Adrenal gland (tissue), 12 donors: ENCODE results near the gene RNASE4. TPM values are rescaled to one million over a fixed set of nuclear protein-coding genes. Genes with fewer than 3 reads are reported as not detected.
A peak's percentile ranks its signal among the peaks of the same experiment; 100 is the strongest.

ENCODE experiments used
- DNase-seq, 7 donors: peaks; one replicate each; pipeline ENCODE4 v3.0.0-alpha.2; 2019 to 2020
- H3K27ac ChIP-seq, 5 donors: fragments of 200-600 bp; sonication (generic) in 4 of 5; 1 replicate in 3 of 5; 2 replicates in 2 of 5; pipeline versions ENCODE4 v1.5.1 to v1.8.0; 2016 to 2020; ENCODE audit warnings: mild to moderate bottlenecking in 1 of 5
- H3K27me3 ChIP-seq: fragments of 200-600 bp; 2 replicates; pipeline ENCODE4 v1.8.0; 2021
- H3K36me3 ChIP-seq, 2 donors: fragments of 200-600 bp; replicated peaks in 1 of 2; 1 replicate in 1 of 2; 2 replicates in 1 of 2; pipeline versions ENCODE4 v1.5.1 to v1.8.0; 2018 to 2022
- H3K4me1 ChIP-seq, 2 donors: fragments of 200-600 bp; replicated peaks in 1 of 2; 1 replicate in 1 of 2; 2 replicates in 1 of 2; pipeline versions ENCODE4 v1.5.1 to v1.8.0; 2018 to 2021
- H3K4me3 ChIP-seq, 4 donors: fragments of 200-600 bp; sonication (generic) in 3 of 4; one replicate each; pipeline ENCODE4 v1.5.1; 2016 to 2018
- H3K9me3 ChIP-seq, 3 donors: fragments of 200-600 bp; sonication (generic) in 1 of 3; replicated peaks in 1 of 3; 1 replicate in 2 of 3; 2 replicates in 1 of 3; pipeline versions ENCODE4 v1.5.1 to v1.8.0; 2016 to 2021
- CTCF ChIP-seq, 6 experiments: fragments of 450-650 bp in 4 of 6; fragments of 200-600 bp in 2 of 6; sonication (generic) in 1 of 6; IDR thresholded peaks; 1 replicate in 5 of 6; 2 replicates in 1 of 6; pipeline versions ENCODE4 v1.5.1 to v1.8.0; 2016 to 2021; ENCODE audit warnings: antibody characterized with exemption in 6 of 6, mild to moderate bottlenecking in 2 of 6, moderate library complexity in 1 of 6
- POLR2A ChIP-seq, 2 donors: fragments of 450-650 bp; IDR thresholded peaks; one replicate each; pipeline ENCODE4 v1.6.1; 2017; ENCODE audit warnings: antibody characterized with exemption in 2 of 2, mild to moderate bottlenecking in 2 of 2, moderate library complexity in 1 of 2
- WGBS, 4 donors: extraction: QIAGEN DNeasy Blood & Tissue Kit in 2 of 4; methylation state at CpG; one replicate each; pipeline versions ENCODE4 v1.1.5 to v1.1.7; 2013 to 2017; 5-methylcytosine and 5-hydroxymethylcytosine counted together
- intact Hi-C, 2 donors: fragments of 100-400 bp; cut with DNase I; formaldehyde crosslinking; loops; one replicate each; pipeline versions ENCODE4 v1.14.1 to v1.15.0; 2022 to 2023
- polyA plus RNA-seq, 3 donors: library from polyadenylated mRNA; stranded (reverse); fragments of 200-250 nt in 2 of 3; fragments of 350-450 nt in 1 of 3; fragmentation: Illumina TruSeq in 1 of 3; extraction: RNeasy Lipid Tissue Mini Kit (QIAGEN cat#74804) in 1 of 3; gene quantifications; one replicate each; pipeline ENCODE4 v1.2.3, GENCODE V29; 2013 to 2014
- total RNA-seq, 9 donors: library from RNA; depleted of rRNA in 4 of 9; stranded (reverse); fragments of >200 nt in 4 of 9; fragments of 120-200 nt in 1 of 9; fragmentation: NEBNext Ultra II Directional in 1 of 9; extraction: Animal tissue kit (Norgen Biotek cat#: 25700) in 1 of 9; gene quantifications; one replicate each; pipeline versions ENCODE4 v1.1.0 to v1.2.4, GENCODE V29; 2013 to 2023
- donor health status: healthy with polysubstance abuse.
- donor health status: Bipolar disorder and iron deficiency.
- donor health status: DM: yes; HTN: yes; CAD: no.
- donor health status: DM: no; HTN: no; CAD: no.
- donor health status: DM: no; HTN: no; CAD: no.
- donor health status: DM: yes; HTN: yes; CAD: no.

The RNASE4 gene
- total and polyA plus RNA-seq, 12 donors = 1.2 to 24.9 (median 7.8) TPM

- no peak for DNase-seq
- intact Hi-C loops = no loop called here
- Histone ChIP-seq H3K27me3 (peaks cover 9% of the 10 kb centered on the region), H3K27ac (no peak overlapping the region), H3K4me1 (no peaks in the 10 kb centered on the region), H3K36me3 (no peaks in the 10 kb centered on the region), H3K9me3 (no peaks in the 10 kb centered on the region), H3K4me3 (no peak overlapping the region)
- TF ChIP-seq POLR2A (IDR thresholded peaks at IDR 0.05) = no peak
- TF ChIP-seq CTCF (IDR thresholded peaks at IDR 0.05) = no peak
- 79 to 93% (median 89%) methylated on average over 2 of the region's 2 CpGs for WGBS, 4 donors
These were observed 39.8 kb upstream of the RNASE4 start for GRCh38 chr14:20644520-20644919.

GRCh38 chr14:20645481-20645880, 38.9 kb upstream of the RNASE4 start:
- intact Hi-C loops = no loop called here
- TF ChIP-seq CTCF (IDR thresholded peaks at IDR 0.05) = no peak
- no peak for TF ChIP-seq POLR2A (IDR thresholded peaks at IDR 0.05)
- Histone ChIP-seq H3K4me3 (no peak overlapping the region), H3K9me3 (no peaks in the 10 kb centered on the region), H3K36me3 (no peaks in the 10 kb centered on the region), H3K27ac (no peak overlapping the region), H3K27me3 (peaks cover 18% of the 10 kb centered on the region), H3K4me1 (no peaks in the 10 kb centered on the region)
- peak in 1 of 7 donors; percentile 1 for DNase-seq
- 83 to 94% (median 90%) methylated on average over 1 of the region's 1 CpG for WGBS, 4 donors

GRCh38 chr14:20652996-20653975, 31.1 kb upstream of the RNASE4 start:
- intact Hi-C loops = no loop called here
- 2 to 5% (median 4%) methylated on average over 26 to 39 of the region's 39 CpGs for WGBS, 4 donors
- no peaks in the 10 kb centered on the region for H3K36me3 ChIP-seq
- no peak overlapping the region for H3K4me3 ChIP-seq
- no peak for TF ChIP-seq CTCF (IDR thresholded peaks at IDR 0.05)
- TF ChIP-seq POLR2A (IDR thresholded peaks at IDR 0.05) = no peak
- H3K4me1 ChIP-seq = no peaks in the 10 kb centered on the region
- no peaks in the 10 kb centered on the region for H3K9me3 ChIP-seq
- H3K27me3 ChIP-seq = peaks cover 67% of the 10 kb centered on the region
- H3K27ac ChIP-seq = no peak overlapping the region
- peak in 1 of 7 donors; percentile 26 for DNase-seq

GRCh38 chr14:20655851-20656250, 28.5 kb upstream of the RNASE4 start:
- Histone ChIP-seq H3K4me3 (no peak overlapping the region), H3K27me3 (peaks cover 82% of the 10 kb centered on the region), H3K27ac (no peak overlapping the region), H3K4me1 (no peaks in the 10 kb centered on the region), H3K9me3 (no peaks in the 10 kb centered on the region), H3K36me3 (no peaks in the 10 kb centered on the region)
- no peak for DNase-seq
- intact Hi-C loops = no loop called here
- WGBS, 4 donors = 68 to 80% (median 76%) methylated on average over 4 of the region's 4 CpGs
- TF ChIP-seq POLR2A (IDR thresholded peaks at IDR 0.05) (no peak), CTCF (IDR thresholded peaks at IDR 0.05) (no peak)
